SK-N-SH (cell line): Measurements from ENCODE around the gene ACTR8.

ENCODE experiments used
- CTCF ChIP-seq: fragments of 200-600 bp; sonication (generic); IDR thresholded peaks from 2 replicates; pipeline ENCODE4 v1.6.1; 2017; ENCODE audit warnings: antibody characterized with exemption, mild to moderate bottlenecking, moderate library complexity
- FOXJ3 ChIP-seq: sonication (generic); formaldehyde crosslinking; IDR thresholded peaks from 2 replicates; pipeline ENCODE4 v1.5.1; 2020; ENCODE audit warnings: mild to moderate bottlenecking, missing genetic modification reagents
- IRF3 ChIP-seq: fragments of 150-350 bp; IDR thresholded peaks from 2 replicates; pipeline ENCODE4 v1.6.1; 2016; ENCODE audit warnings: mild to moderate bottlenecking, low read depth, low read length
- JUND ChIP-seq: IDR thresholded peaks from 2 replicates; pipeline ENCODE4 v1.4.0; 2012
- PBX3 ChIP-seq: IDR thresholded peaks from 2 replicates; pipeline ENCODE4; 2012
- REST ChIP-seq: IDR thresholded peaks from 2 replicates; pipeline ENCODE4 v1.6.1; 2012; ENCODE audit warnings: mild to moderate bottlenecking, low read depth, low read length, moderate library complexity
- RFX5 ChIP-seq: IDR thresholded peaks from 2 replicates; pipeline ENCODE4 v1.6.1; 2012; ENCODE audit warnings: mild to moderate bottlenecking, improper control_type of control experiment, low read length
- SMC3 ChIP-seq: IDR thresholded peaks from 2 replicates; pipeline ENCODE4 v1.6.1; 2012; ENCODE audit warnings: low read depth, low read length, improper control_type of control experiment
- TAF1 ChIP-seq: IDR thresholded peaks from 2 replicates; pipeline ENCODE4 v1.6.1; 2012; ENCODE audit warnings: low read depth, mild to moderate bottlenecking, low read length, moderate library complexity, borderline replicate concordance
- USF2 ChIP-seq: fragments of 150-350 bp; IDR thresholded peaks from 2 replicates; pipeline ENCODE4 v1.6.1; 2017; ENCODE audit warnings: antibody characterized with exemption, low read length, low read depth, borderline replicate concordance

GRCh38 chr3:53865732-53866499 is 16.0 kb downstream of the ACTR8 start:
- TF ChIP-seq CTCF, result no peak
- TF ChIP-seq JUND, result no peak
- TF ChIP-seq FOXJ3 (CRISPR knock-in tag), result no peak
- no peak for TF ChIP-seq USF2
- no peak for TF ChIP-seq IRF3
- TF ChIP-seq RFX5, result no peak
- no peak for TF ChIP-seq PBX3
- no peak for TF ChIP-seq TAF1
- TF ChIP-seq REST, result no peak
- TF ChIP-seq SMC3, result no peak
